Activated gamma-delta T cell treated with Interleukin-2 at 50 U/mL for 16 hours (primary cell): ENCODE data around the gene OR5W2.
"Not testable (repeated sequence)": the region's sequence is repeated elsewhere in the genome, so short reads cannot be mapped to it uniquely, and the experiment has no call there.

ENCODE experiments used
- DNase-seq: peaks from one replicate; pipeline ENCODE4 v3.0.0-alpha.2; 2020

Gene OR5W2

GRCh38 chr11:55914482-55914881 lies at the start of gene OR5W2:
Gene OR5W2, minus strand, starts transcription at chr11:55914582. Its CDS starts 0 bp downstream, at chr11:55914582.
- DNase-seq: no peak

- DNase-seq: no peak
Measured at GRCh38 chr11:55956521-55956920, 42.1 kb upstream of the OR5W2 start.

GRCh38 chr11:55949330-55949729 lies 34.9 kb upstream of the OR5W2 start:
- DNase-seq: no peak

- DNase-seq: no peak
Measured at GRCh38 chr11:55942785-55943392, 28.5 kb upstream of the OR5W2 start.

GRCh38 chr11:55936300-55936699 lies 21.9 kb upstream of the OR5W2 start, which contains the start of gene OR5I1:
Gene OR5I1, minus strand, starts transcription at chr11:55936400. Its CDS starts 0 bp downstream, at chr11:55936400.
- no peak for DNase-seq

- DNase-seq: no peak
Measured at GRCh38 chr11:55920537-55920936, 6.2 kb upstream of the OR5W2 start.

GRCh38 chr11:55902308-55902707 lies 12.1 kb downstream of the OR5W2 start:
- no peak for DNase-seq

- no peak for DNase-seq
Measured at GRCh38 chr11:55895216-55895615, 19.2 kb downstream of the OR5W2 start.

GRCh38 chr11:55885481-55885880 lies 28.9 kb downstream of the OR5W2 start:
- not testable (repeated sequence) for DNase-seq

- not testable (repeated sequence) for DNase-seq
Measured at GRCh38 chr11:55884995-55885394, 29.4 kb downstream of the OR5W2 start.

GRCh38 chr11:55882997-55883396 lies 31.4 kb downstream of the OR5W2 start, which contains the start of gene TRIM51:
Gene TRIM51, plus strand, starts transcription at chr11:55883297. Its CDS starts 2,132 bp downstream, at chr11:55885429.
- not testable (repeated sequence) for DNase-seq

- not testable (repeated sequence) for DNase-seq
Measured at GRCh38 chr11:55873146-55873545, 41.2 kb downstream of the OR5W2 start.

GRCh38 chr11:55872731-55873130 lies 41.7 kb downstream of the OR5W2 start:
- not testable (repeated sequence) for DNase-seq

- not testable (repeated sequence) for DNase-seq
Measured at GRCh38 chr11:55867354-55867753, 47.0 kb downstream of the OR5W2 start.
